GM10266 (cell line): ENCODE data around the gene ATP8B1.

Experiments
- DNase-seq: peaks from one replicate; pipeline ENCODE4 v3.0.0; 2012; ENCODE audit errors: extremely low spot score
- TF ChIP-seq, protein P1 (sequence below): IDR thresholded peaks from 2 replicates; pipeline ENCODE4 v1.5.1; 2012; ENCODE audit warnings: mild to moderate bottlenecking, low read depth; ENCODE audit not compliant: control insufficient read depth, insufficient read depth; ENCODE audit errors: missing control alignments

ATP8B1 gene

DNA sequence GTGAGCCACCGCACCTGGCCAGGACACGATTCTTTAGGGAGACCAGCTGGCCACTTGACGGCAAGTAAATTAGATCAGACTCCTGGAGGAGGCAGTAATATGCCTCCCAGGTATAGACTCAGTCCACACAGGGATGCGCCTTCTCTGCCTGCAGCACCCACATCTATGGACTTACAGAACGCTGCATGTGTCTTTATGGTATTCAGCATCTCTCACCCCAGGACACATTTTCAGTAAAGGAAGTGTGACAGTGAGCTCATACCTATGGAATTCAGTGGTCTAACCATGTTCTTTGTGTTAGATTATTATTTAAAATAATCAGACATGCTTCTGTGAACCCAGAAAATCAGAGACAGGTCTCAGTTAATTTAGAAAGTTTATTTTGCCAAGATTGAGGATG is 175.6 kb downstream of the ATP8B1 start:
- TF ChIP-seq, protein P1, sequence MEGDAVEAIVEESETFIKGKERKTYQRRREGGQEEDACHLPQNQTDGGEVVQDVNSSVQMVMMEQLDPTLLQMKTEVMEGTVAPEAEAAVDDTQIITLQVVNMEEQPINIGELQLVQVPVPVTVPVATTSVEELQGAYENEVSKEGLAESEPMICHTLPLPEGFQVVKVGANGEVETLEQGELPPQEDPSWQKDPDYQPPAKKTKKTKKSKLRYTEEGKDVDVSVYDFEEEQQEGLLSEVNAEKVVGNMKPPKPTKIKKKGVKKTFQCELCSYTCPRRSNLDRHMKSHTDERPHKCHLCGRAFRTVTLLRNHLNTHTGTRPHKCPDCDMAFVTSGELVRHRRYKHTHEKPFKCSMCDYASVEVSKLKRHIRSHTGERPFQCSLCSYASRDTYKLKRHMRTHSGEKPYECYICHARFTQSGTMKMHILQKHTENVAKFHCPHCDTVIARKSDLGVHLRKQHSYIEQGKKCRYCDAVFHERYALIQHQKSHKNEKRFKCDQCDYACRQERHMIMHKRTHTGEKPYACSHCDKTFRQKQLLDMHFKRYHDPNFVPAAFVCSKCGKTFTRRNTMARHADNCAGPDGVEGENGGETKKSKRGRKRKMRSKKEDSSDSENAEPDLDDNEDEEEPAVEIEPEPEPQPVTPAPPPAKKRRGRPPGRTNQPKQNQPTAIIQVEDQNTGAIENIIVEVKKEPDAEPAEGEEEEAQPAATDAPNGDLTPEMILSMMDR, result no peak
- DNase-seq, result no peak

DNA sequence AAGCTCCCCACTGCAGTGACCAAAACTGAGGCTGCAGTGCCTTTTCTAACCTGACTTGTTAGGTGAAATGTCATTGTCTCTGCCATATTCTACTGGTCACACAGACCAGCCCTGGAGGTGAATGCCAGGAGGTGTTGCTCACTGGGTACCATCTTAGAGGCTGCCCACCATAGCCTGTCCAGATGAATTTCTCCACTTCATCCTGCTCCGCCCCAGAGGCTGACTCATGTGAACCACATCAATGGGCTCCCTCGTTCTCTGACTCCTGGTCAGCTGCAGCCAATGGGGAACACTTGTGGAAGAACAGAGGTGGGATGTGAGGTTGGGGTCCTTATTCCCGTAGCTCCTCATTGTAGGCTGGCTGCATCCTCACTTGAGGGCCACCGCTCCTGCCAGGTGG is 178.1 kb downstream of the ATP8B1 start:
- no peak for DNase-seq

DNA sequence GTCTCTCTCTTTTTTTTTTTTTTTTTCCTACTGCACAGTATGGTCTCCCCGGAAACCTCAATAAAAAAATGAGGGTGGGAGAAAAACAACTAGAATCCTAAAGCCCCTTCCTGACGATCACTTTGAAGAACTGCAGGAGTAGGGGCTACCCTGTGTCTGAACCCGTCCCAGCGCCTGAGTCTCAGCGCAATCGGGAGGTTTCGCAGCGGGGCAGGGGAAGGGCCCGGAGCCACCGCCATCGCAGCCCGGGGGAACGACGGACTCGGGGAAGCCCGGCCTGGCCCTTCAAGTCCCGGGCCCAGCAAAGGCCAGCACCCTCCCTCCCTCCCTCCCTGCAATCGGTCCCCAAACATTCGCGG is 181.9 kb downstream of the ATP8B1 start:
- TF ChIP-seq, protein P1, result no peak
- DNase-seq, result peak; percentile 29

More for the DNA sequence above, 178.1 kb downstream of the ATP8B1 start:
- TF ChIP-seq, protein P1, result no peak

DNA sequence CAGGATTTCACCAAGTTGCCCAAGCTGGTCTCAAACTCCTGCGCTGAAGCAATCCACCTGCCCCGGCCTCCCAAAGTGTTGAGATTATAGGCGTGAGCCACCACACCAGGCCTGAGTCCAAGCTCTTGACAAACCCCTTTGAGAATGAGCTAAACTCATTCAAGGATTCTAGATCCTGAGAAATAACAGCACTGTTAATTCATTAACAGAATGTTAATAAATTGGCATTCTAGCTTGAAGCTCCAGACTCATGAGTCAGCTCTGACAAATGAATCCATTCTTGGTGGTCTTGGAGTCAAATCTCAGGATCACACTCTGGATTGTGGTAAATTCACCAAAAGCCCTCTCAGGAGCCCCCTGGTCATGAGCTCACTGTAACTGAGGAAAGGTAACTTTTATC is 183.2 kb downstream of the ATP8B1 start:
- TF ChIP-seq, protein P1, result no peak
- no peak for DNase-seq

DNA sequence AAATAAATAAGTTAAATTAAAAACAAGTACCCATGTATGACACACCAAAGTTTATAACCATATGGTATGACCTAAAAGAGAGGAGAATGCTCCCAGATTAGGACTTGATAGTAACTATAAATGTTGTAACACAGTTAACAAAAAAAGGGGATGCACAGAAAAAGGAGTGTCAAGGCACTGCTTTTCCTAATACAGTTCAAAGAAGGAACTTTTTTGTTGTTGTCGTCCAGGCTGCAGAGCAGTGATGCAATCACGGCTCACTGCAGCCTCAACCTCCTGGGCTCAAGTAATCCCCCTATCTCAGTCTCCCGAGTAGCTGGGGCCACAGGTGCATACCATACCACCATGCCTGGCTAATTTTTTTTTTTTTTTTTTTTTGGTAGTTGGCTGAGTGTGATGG is 184.2 kb downstream of the ATP8B1 start:
- no peak for DNase-seq
- TF ChIP-seq, protein P1, result no peak

DNA sequence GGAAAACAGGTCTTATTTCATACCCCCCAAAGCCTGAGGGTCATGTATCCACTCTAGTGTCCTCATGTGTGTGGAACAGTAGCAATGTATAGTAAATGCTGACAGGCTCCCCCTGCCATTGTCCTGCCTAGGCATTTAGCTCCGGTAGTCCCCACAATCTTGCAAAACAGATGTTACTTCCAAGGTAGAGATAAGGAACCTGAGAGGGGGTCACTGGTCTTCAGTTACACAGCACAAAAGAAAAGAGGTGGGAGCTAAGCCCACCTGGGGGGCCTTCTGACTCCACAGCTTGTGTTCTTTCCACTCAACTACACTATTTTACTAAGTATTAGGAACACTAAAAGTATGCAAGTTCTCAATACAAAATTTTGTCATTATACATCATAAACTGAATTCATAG is 199.2 kb downstream of the ATP8B1 start:
- TF ChIP-seq, protein P1, result no peak
- no peak for DNase-seq
